GM19455 (cell line): Measurements from ENCODE around the gene SF3A2.

Experiments
- ATAC-seq: cut with Tn5 transposase; IDR thresholded peaks from one replicate; pipeline ENCODE4 v1.9.1; 2021; ENCODE audit not compliant: unreplicated experiment

The SF3A2 gene

GRCh38 chr19:2288818-2289713 lies 52.4 kb downstream of the SF3A2 start:
- no peak for ATAC-seq

- ATAC-seq, result no peak
Observed at GRCh38 chr19:2289714-2290435, 53.3 kb downstream of the SF3A2 start.

- no peak for ATAC-seq
Observed at GRCh38 chr19:2290441-2291184, 54.0 kb downstream of the SF3A2 start.

- no peak for ATAC-seq
Observed at GRCh38 chr19:2291185-2291751, 54.6 kb downstream of the SF3A2 start.

GRCh38 chr19:2294687-2295335 lies 58.2 kb downstream of the SF3A2 start:
- ATAC-seq, result no peak

- ATAC-seq, result no peak
Observed at GRCh38 chr19:2296141-2296540, 59.5 kb downstream of the SF3A2 start.
